HepG2 (cell line): ENCODE results near the gene RNASE7. TPM values are rescaled to one million over a fixed set of nuclear protein-coding genes. Genes with fewer than 3 reads are reported as not detected.

Experiments used
- GATA4 ChIP-seq: sonication (generic); IDR thresholded peaks from 2 replicates; pipeline ENCODE4 v1.6.1; 2016; ENCODE audit warnings: antibody characterized with exemption, low read depth, borderline replicate concordance
- HCFC1 ChIP-seq: fragments of 150-350 bp; IDR thresholded peaks from 2 replicates; pipeline ENCODE4 v1.6.1; 2014; ENCODE audit warnings: low read depth, low read length
- HNRNPUL1 ChIP-seq: fragments of 200-400 bp; formaldehyde crosslinking; IDR thresholded peaks from 2 replicates; pipeline ENCODE4 v1.6.1; 2017; ENCODE audit warnings: low read depth, mild to moderate bottlenecking, low read length, moderate library complexity
- NFE2L1 ChIP-seq: sonication (generic); formaldehyde crosslinking; IDR thresholded peaks from 2 replicates; pipeline ENCODE4 v1.4.0; 2020; ENCODE audit warnings: missing genetic modification reagents, mild to moderate bottlenecking, borderline replicate concordance
- NFKBIZ ChIP-seq: IDR thresholded peaks from 2 replicates; pipeline ENCODE4 v1.6.1; 2018; ENCODE audit warnings: missing genetic modification reagents, missing compliant biosample characterization
- POLR2AphosphoS2 ChIP-seq: IDR thresholded peaks from 2 replicates; pipeline ENCODE4 v1.6.1; 2011; ENCODE audit warnings: low read depth, low read length, improper control_type of control experiment
- REXO4 ChIP-seq: sonication (generic); formaldehyde crosslinking; IDR thresholded peaks from 2 replicates; pipeline ENCODE4 v1.8.0; 2022; ENCODE audit warnings: missing genetic modification reagents, mild to moderate bottlenecking, borderline replicate concordance
- SMYD3 ChIP-seq: sonication (generic); formaldehyde crosslinking; IDR thresholded peaks from 2 replicates; pipeline ENCODE4 v1.8.1; 2023; ENCODE audit warnings: mild to moderate bottlenecking, missing genetic modification reagents
- ZNF136 ChIP-seq: sonication (generic); formaldehyde crosslinking; IDR thresholded peaks from 2 replicates; pipeline ENCODE4 v1.8.1; 2022; ENCODE audit warnings: low read depth, mild to moderate bottlenecking, moderate library complexity, missing genetic modification reagents
- ZNF598 ChIP-seq: sonication (generic); formaldehyde crosslinking; IDR thresholded peaks from 2 replicates; pipeline ENCODE4 v1.5.1; 2020; ENCODE audit warnings: mild to moderate bottlenecking, missing genetic modification reagents, borderline replicate concordance
- ZNF747 ChIP-seq: sonication (generic); formaldehyde crosslinking; IDR thresholded peaks from 2 replicates; pipeline ENCODE4 v1.8.1; 2023; ENCODE audit warnings: missing genetic modification reagents, mild to moderate bottlenecking, borderline replicate concordance
- polyA plus RNA-seq, 8 experiments: library from polyadenylated mRNA; depleted of rRNA in 3 of 8; stranded (reverse) in 7 of 8; unstranded in 1 of 8; fragments of >200 nt; fragmentation: Illumina TruSeq in 4 of 8; extraction: Trizol in 4 of 8; gene quantifications; 2 replicates each; pipeline versions ENCODE4 v1.2.1 to v1.2.3, GENCODE V29; 2011 to 2016; ENCODE audit warnings: low read depth in 4 of 8, missing spikeins in 1 of 8, mixed read lengths in 1 of 8; ENCODE audit not compliant: insufficient read depth in 1 of 8
- total RNA-seq, 5 experiments: library from RNA; depleted of rRNA; stranded (reverse); fragments of >200 nt; fragmentation: Illumina TruSeq; extraction: Trizol; gene quantifications; 2 replicates each; pipeline ENCODE4 v1.2.3, GENCODE V29; 2016; ENCODE audit warnings: low read depth in 1 of 5
- TF ChIP-seq, protein P1 (sequence below): IDR thresholded peaks from 2 replicates; pipeline ENCODE4 v1.6.1; 2012; ENCODE audit warnings: low read length, improper control_type of control experiment
- TF ChIP-seq, protein P2 (sequence below): sonication (generic); formaldehyde crosslinking; IDR thresholded peaks from 2 replicates; pipeline ENCODE4 v1.4.0; 2020; ENCODE audit warnings: mild to moderate bottlenecking, missing genetic modification reagents, borderline replicate concordance
- TF ChIP-seq, protein P3 (sequence below): sonication (generic); formaldehyde crosslinking; IDR thresholded peaks from 2 replicates; pipeline ENCODE4 v1.4.0; 2020; ENCODE audit warnings: missing genetic modification reagents

The RNASE7 gene
- total and polyA plus RNA-seq, 2 of the 13 experiments (the other 11 are each of a cell fraction or from before 2014, with no cell fraction given), result 0.04 TPM; not detected in 1

DNA sequence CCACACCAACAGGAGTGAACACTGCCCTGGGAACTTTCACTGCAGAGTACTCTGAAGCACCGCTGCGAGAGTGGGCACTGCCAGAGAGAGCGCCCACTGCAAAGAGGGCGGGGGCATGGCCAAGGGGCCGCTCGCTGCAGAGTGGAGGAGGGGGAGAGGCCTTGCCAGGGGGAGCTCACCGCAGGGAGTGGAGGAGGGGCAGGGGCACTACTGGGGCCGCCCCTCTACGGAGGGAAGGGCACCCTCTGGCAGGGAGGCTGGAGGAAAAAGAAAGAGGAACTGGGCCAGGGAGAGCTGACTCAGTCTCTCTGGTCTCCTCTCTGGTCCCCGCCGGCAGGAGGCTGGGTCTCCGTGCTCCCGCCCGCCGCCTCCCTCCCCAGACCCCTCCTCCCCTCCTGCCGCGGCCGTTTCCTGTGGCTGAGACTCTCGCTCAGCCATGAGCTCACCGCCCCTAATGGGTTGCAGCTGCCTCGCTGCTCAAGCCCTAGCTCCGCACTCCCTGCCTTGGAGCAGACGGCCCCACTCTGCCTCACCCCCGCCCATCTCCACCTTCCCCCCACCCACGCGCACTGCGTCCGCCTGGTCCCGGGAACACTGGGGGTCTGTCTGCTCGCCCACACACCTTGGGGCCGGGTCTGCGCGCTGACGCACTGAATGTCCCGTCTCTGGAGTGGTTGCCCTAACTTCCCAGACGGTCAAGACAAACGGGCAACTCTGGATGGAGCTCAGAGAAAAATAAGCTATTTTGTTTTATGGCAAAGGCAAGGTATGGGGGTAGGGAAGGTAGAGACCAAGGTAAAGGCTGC lies 29.3 kb downstream of the RNASE7 start (continued):
- TF ChIP-seq, protein P1, sequence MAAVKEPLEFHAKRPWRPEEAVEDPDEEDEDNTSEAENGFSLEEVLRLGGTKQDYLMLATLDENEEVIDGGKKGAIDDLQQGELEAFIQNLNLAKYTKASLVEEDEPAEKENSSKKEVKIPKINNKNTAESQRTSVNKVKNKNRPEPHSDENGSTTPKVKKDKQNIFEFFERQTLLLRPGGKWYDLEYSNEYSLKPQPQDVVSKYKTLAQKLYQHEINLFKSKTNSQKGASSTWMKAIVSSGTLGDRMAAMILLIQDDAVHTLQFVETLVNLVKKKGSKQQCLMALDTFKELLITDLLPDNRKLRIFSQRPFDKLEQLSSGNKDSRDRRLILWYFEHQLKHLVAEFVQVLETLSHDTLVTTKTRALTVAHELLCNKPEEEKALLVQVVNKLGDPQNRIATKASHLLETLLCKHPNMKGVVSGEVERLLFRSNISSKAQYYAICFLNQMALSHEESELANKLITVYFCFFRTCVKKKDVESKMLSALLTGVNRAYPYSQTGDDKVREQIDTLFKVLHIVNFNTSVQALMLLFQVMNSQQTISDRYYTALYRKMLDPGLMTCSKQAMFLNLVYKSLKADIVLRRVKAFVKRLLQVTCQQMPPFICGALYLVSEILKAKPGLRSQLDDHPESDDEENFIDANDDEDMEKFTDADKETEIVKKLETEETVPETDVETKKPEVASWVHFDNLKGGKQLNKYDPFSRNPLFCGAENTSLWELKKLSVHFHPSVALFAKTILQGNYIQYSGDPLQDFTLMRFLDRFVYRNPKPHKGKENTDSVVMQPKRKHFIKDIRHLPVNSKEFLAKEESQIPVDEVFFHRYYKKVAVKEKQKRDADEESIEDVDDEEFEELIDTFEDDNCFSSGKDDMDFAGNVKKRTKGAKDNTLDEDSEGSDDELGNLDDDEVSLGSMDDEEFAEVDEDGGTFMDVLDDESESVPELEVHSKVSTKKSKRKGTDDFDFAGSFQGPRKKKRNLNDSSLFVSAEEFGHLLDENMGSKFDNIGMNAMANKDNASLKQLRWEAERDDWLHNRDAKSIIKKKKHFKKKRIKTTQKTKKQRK, result no peak
- TF ChIP-seq ZNF747 (CRISPR knock-in tag), result no peak
- no peak for TF ChIP-seq ZNF136 (CRISPR knock-in tag)
- TF ChIP-seq REXO4 (CRISPR knock-in tag), result no peak
- no peak for TF ChIP-seq NFKBIZ (CRISPR knock-in tag)
- no peak for TF ChIP-seq ZNF598 (CRISPR knock-in tag)
- no peak for TF ChIP-seq NFE2L1 (CRISPR knock-in tag)
- no peak for TF ChIP-seq POLR2AphosphoS2
- TF ChIP-seq GATA4, result no peak
- no peak for TF ChIP-seq SMYD3 (CRISPR knock-in tag)
- TF ChIP-seq, protein P2, sequence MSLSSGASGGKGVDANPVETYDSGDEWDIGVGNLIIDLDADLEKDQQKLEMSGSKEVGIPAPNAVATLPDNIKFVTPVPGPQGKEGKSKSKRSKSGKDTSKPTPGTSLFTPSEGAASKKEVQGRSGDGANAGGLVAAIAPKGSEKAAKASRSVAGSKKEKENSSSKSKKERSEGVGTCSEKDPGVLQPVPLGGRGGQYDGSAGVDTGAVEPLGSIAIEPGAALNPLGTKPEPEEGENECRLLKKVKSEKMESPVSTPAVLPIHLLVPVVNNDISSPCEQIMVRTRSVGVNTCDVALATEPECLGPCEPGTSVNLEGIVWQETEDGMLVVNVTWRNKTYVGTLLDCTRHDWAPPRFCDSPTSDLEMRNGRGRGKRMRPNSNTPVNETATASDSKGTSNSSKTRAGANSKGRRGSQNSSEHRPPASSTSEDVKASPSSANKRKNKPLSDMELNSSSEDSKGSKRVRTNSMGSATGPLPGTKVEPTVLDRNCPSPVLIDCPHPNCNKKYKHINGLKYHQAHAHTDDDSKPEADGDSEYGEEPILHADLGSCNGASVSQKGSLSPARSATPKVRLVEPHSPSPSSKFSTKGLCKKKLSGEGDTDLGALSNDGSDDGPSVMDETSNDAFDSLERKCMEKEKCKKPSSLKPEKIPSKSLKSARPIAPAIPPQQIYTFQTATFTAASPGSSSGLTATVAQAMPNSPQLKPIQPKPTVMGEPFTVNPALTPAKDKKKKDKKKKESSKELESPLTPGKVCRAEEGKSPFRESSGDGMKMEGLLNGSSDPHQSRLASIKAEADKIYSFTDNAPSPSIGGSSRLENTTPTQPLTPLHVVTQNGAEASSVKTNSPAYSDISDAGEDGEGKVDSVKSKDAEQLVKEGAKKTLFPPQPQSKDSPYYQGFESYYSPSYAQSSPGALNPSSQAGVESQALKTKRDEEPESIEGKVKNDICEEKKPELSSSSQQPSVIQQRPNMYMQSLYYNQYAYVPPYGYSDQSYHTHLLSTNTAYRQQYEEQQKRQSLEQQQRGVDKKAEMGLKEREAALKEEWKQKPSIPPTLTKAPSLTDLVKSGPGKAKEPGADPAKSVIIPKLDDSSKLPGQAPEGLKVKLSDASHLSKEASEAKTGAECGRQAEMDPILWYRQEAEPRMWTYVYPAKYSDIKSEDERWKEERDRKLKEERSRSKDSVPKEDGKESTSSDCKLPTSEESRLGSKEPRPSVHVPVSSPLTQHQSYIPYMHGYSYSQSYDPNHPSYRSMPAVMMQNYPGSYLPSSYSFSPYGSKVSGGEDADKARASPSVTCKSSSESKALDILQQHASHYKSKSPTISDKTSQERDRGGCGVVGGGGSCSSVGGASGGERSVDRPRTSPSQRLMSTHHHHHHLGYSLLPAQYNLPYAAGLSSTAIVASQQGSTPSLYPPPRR (CRISPR knock-in tag), result no peak
- no peak for TF ChIP-seq HNRNPUL1
- TF ChIP-seq, protein P3, sequence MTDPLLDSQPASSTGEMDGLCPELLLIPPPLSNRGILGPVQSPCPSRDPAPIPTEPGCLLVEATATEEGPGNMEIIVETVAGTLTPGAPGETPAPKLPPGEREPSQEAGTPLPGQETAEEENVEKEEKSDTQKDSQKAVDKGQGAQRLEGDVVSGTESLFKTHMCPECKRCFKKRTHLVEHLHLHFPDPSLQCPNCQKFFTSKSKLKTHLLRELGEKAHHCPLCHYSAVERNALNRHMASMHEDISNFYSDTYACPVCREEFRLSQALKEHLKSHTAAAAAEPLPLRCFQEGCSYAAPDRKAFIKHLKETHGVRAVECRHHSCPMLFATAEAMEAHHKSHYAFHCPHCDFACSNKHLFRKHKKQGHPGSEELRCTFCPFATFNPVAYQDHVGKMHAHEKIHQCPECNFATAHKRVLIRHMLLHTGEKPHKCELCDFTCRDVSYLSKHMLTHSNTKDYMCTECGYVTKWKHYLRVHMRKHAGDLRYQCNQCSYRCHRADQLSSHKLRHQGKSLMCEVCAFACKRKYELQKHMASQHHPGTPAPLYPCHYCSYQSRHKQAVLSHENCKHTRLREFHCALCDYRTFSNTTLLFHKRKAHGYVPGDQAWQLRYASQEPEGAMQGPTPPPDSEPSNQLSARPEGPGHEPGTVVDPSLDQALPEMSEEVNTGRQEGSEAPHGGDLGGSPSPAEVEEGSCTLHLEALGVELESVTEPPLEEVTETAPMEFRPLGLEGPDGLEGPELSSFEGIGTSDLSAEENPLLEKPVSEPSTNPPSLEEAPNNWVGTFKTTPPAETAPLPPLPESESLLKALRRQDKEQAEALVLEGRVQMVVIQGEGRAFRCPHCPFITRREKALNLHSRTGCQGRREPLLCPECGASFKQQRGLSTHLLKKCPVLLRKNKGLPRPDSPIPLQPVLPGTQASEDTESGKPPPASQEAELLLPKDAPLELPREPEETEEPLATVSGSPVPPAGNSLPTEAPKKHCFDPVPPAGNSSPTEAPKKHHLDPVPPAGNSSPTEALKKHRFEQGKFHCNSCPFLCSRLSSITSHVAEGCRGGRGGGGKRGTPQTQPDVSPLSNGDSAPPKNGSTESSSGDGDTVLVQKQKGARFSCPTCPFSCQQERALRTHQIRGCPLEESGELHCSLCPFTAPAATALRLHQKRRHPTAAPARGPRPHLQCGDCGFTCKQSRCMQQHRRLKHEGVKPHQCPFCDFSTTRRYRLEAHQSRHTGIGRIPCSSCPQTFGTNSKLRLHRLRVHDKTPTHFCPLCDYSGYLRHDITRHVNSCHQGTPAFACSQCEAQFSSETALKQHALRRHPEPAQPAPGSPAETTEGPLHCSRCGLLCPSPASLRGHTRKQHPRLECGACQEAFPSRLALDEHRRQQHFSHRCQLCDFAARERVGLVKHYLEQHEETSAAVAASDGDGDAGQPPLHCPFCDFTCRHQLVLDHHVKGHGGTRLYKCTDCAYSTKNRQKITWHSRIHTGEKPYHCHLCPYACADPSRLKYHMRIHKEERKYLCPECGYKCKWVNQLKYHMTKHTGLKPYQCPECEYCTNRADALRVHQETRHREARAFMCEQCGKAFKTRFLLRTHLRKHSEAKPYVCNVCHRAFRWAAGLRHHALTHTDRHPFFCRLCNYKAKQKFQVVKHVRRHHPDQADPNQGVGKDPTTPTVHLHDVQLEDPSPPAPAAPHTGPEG, result no peak
- no peak for TF ChIP-seq HCFC1
